MCF 10A (cell line): ENCODE results near the gene PCGF3. TPM values are rescaled to one million over a fixed set of nuclear protein-coding genes. Genes with fewer than 3 reads are reported as not detected.
"Not testable (repeated sequence)": the region's sequence is repeated elsewhere in the genome, so short reads cannot be mapped to it uniquely, and the experiment has no call there.

ENCODE experiments used
- BruUV-seq: library from RNA; stranded (reverse); fragments of 400-500 nt; replicated peaks from 2 replicates; lab custom pipeline; 2021; lab: Mats Ljungman, UMichigan
- CTCF ChIA-PET: fragments of 300-600 bp; sonication (Branson Sonifier 250); formaldehyde crosslinking; extraction: SDS; loops from one replicate; lab custom pipeline; 2021; ENCODE audit warnings: antibody characterized with exemption, inconsistent platforms; lab: Yijun Ruan, JAX
- POLR2A ChIA-PET: fragments of 300-600, 350-650 bp; sonication (Branson Sonifier 250); formaldehyde crosslinking; extraction: SDS; loops from one replicate; lab custom pipeline; 2020; ENCODE audit warnings: antibody characterized with exemption, inconsistent platforms; lab: Yijun Ruan, JAX
- DNase-seq: peaks from one replicate; pipeline ENCODE4 v3.0.0-alpha.2; 2018; ENCODE audit not compliant: unreplicated experiment
- H3K27ac Mint-ChIP-seq: one replicate; pipeline ENCODE4 v1.8.0; 2022; ENCODE audit warnings: mild to moderate bottlenecking, low read depth, mixed read lengths; ENCODE audit not compliant: unreplicated experiment
- H3K27me3 Mint-ChIP-seq: one replicate; pipeline ENCODE4 v1.8.0; 2022; ENCODE audit warnings: mixed read lengths; ENCODE audit not compliant: insufficient read depth, unreplicated experiment
- H3K36me3 Mint-ChIP-seq: one replicate; pipeline ENCODE4 v1.8.0; 2022; ENCODE audit warnings: mild to moderate bottlenecking, moderate library complexity, mixed read lengths; ENCODE audit not compliant: insufficient read depth, unreplicated experiment
- H3K4me1 Mint-ChIP-seq: one replicate; pipeline ENCODE4 v1.8.0; 2022; ENCODE audit warnings: mixed read lengths; ENCODE audit not compliant: insufficient read depth, unreplicated experiment
- H3K4me3 Mint-ChIP-seq: one replicate; pipeline ENCODE4 v1.8.0; 2022; ENCODE audit warnings: mild to moderate bottlenecking, moderate library complexity, mixed read lengths; ENCODE audit not compliant: unreplicated experiment
- H3K9me3 Mint-ChIP-seq: one replicate; pipeline ENCODE4 v1.8.0; 2022; ENCODE audit warnings: mixed read lengths; ENCODE audit not compliant: unreplicated experiment
- CTCF ChIP-seq: fragments of 200-600 bp; IDR thresholded peaks from one replicate; pipeline ENCODE4 v1.8.0; 2022; ENCODE audit warnings: antibody characterized with exemption, mild to moderate bottlenecking; ENCODE audit not compliant: unreplicated experiment
- intact Hi-C: fragments of 100-400 bp; cut with micrococcal nuclease; formaldehyde crosslinking; loops from 2 replicates; pipeline ENCODE4 v1.14.1; 2022
- total RNA-seq: library from RNA; stranded (reverse); gene quantifications from 2 replicates; pipeline ENCODE4 v1.2.3, GENCODE V29; 2022

The PCGF3 gene
- total RNA-seq, 1 experiment from 2014 or later, result 26.5 TPM

- peaks cover 23% of the 10 kb centered on the region for H3K4me1 Mint-ChIP-seq
- no peak overlapping the region for H3K4me3 Mint-ChIP-seq
Measured at GRCh38 chr4:777520-778262, 72.1 kb downstream of the PCGF3 start.

GRCh38 chr4:779555-779954 lies 73.9 kb downstream of the PCGF3 start:
- peaks cover 23% of the 10 kb centered on the region for H3K4me1 Mint-ChIP-seq
- no peaks in the 10 kb centered on the region for H3K27me3 Mint-ChIP-seq
- intact Hi-C loops, result no loop called here
- no peaks in the 10 kb centered on the region for H3K9me3 Mint-ChIP-seq
- POLR2A ChIA-PET, result interaction anchor here (1.3 to 5.2 kb wide), 2 partner anchors 11 to 75 kb away, joined by 3 to 68 read pairs; no protein-coding TSS in a partner anchor
- peak overlapping the region; percentile 81 for H3K4me3 Mint-ChIP-seq
- no TSS peak for BruUV-seq
- peaks cover 57% of the 10 kb centered on the region for H3K36me3 Mint-ChIP-seq
- no peak for DNase-seq
- no peak overlapping the region for H3K27ac Mint-ChIP-seq
- CTCF ChIA-PET, result no interaction called here
- no peak for TF ChIP-seq CTCF

More at GRCh38 chr4:777520-778262, 72.1 kb downstream of the PCGF3 start:
- intact Hi-C loops, result no loop called here
- no TSS peak for BruUV-seq
- no peak for DNase-seq
- ChIA-PET POLR2A (interaction anchor here (0.6 to 5.2 kb wide), 3 partner anchors 9 to 182 kb away, joined by 3 to 68 read pairs (median 4); no protein-coding TSS in a partner anchor), CTCF (interaction anchor here (1.0 kb wide), 1 partner anchor 11 kb away, joined by 3 read pairs; no protein-coding TSS in a partner anchor)
- Mint-ChIP-seq H3K36me3 (peaks cover 63% of the 10 kb centered on the region), H3K9me3 (no peaks in the 10 kb centered on the region), H3K27me3 (no peaks in the 10 kb centered on the region), H3K27ac (no peak overlapping the region)
- no peak for TF ChIP-seq CTCF

GRCh38 chr4:780255-780654 lies 74.6 kb downstream of the PCGF3 start:
- H3K4me1 Mint-ChIP-seq, result peaks cover 19% of the 10 kb centered on the region
- intact Hi-C loops, DNase-seq, BruUV-seq, H3K9me3 Mint-ChIP-seq, H3K27me3 Mint-ChIP-seq, CTCF ChIA-PET: not testable (repeated sequence)
- peaks cover 50% of the 10 kb centered on the region for H3K36me3 Mint-ChIP-seq
- peak overlapping the region; percentile 94 for H3K27ac Mint-ChIP-seq
- peak overlapping the region; percentile 81 for H3K4me3 Mint-ChIP-seq
- POLR2A ChIA-PET, result interaction anchor here (1.3 to 5.2 kb wide), 2 partner anchors 12 to 75 kb away, joined by 3 to 68 read pairs; no protein-coding TSS in a partner anchor

GRCh38 chr4:780716-781492 lies 75.3 kb downstream of the PCGF3 start:
- Mint-ChIP-seq H3K4me3 (peak overlapping the region; percentile 81), H3K36me3 (peaks cover 44% of the 10 kb centered on the region), H3K27me3 (no peaks in the 10 kb centered on the region), H3K27ac (peak overlapping the region; percentile 94), H3K4me1 (peaks cover 19% of the 10 kb centered on the region), H3K9me3 (no peaks in the 10 kb centered on the region)
- TF ChIP-seq CTCF, result no peak
- ChIA-PET CTCF (interaction anchor here (0.6 to 1.0 kb wide), 2 partner anchors 27 to 469 kb away, joined by 4 read pairs; no protein-coding TSS in a partner anchor), POLR2A (interaction anchor here (0.6 to 5.2 kb wide), 10 partner anchors 13 to 1888 kb away, joined by 3 to 68 read pairs (median 4); partner anchors contain the start of genes GAK, IDUA and TMEM175)
- no peak for DNase-seq
- intact Hi-C loops, result no loop called here
- BruUV-seq, result TSS peak; percentile 46
